Tibial nerve (tissue), 3 donors: ENCODE results near the gene NWD2.

ENCODE experiments used
- POLR2A ChIP-seq, 2 donors: fragments of 450-650 bp; IDR thresholded peaks; one replicate each; pipeline ENCODE4 v1.6.1; 2017; ENCODE audit warnings: antibody characterized with exemption in 2 of 2, mild to moderate bottlenecking in 2 of 2, moderate library complexity in 2 of 2
- TF ChIP-seq, protein P1 (sequence below), 5 experiments: fragments of 200-600 bp in 3 of 5; fragments of 450-650 bp in 2 of 5; sonication (generic) in 3 of 5; IDR thresholded peaks; one replicate each; pipeline ENCODE4 v1.5.1; 2016 to 2019; ENCODE audit warnings: antibody characterized with exemption in 5 of 5, mild to moderate bottlenecking in 3 of 5, moderate library complexity in 2 of 5

- TF ChIP-seq, protein P1, sequence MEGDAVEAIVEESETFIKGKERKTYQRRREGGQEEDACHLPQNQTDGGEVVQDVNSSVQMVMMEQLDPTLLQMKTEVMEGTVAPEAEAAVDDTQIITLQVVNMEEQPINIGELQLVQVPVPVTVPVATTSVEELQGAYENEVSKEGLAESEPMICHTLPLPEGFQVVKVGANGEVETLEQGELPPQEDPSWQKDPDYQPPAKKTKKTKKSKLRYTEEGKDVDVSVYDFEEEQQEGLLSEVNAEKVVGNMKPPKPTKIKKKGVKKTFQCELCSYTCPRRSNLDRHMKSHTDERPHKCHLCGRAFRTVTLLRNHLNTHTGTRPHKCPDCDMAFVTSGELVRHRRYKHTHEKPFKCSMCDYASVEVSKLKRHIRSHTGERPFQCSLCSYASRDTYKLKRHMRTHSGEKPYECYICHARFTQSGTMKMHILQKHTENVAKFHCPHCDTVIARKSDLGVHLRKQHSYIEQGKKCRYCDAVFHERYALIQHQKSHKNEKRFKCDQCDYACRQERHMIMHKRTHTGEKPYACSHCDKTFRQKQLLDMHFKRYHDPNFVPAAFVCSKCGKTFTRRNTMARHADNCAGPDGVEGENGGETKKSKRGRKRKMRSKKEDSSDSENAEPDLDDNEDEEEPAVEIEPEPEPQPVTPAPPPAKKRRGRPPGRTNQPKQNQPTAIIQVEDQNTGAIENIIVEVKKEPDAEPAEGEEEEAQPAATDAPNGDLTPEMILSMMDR (IDR thresholded peaks at IDR 0.05) = no peak
- TF ChIP-seq POLR2A (IDR thresholded peaks at IDR 0.05) = no peak
Measured at GRCh38 chr4:37465296-37465695, 220.8 kb downstream of the NWD2 start.
